T-helper 1 cell (primary cell): ENCODE data around the gene ATP1A2.
"Not testable (repeated sequence)": the region's sequence is repeated elsewhere in the genome, so short reads cannot be mapped to it uniquely, and the experiment has no call there.

Source experiments
- DNase-seq, 5 donors: peaks; one replicate each; pipeline ENCODE4 v3.0.0-alpha.2; 2012 to 2020

The ATP1A2 gene

GRCh38 chr1:160125746-160126145 lies 10.2 kb downstream of the ATP1A2 start:
- no peak for DNase-seq

GRCh38 chr1:160126342-160126741 lies 10.8 kb downstream of the ATP1A2 start:
- DNase-seq = not testable (repeated sequence)

GRCh38 chr1:160127381-160127780 lies 11.8 kb downstream of the ATP1A2 start:
- DNase-seq = no peak

- DNase-seq = no peak
Measured at GRCh38 chr1:160127865-160128523, 12.4 kb downstream of the ATP1A2 start.

GRCh38 chr1:160128636-160129035 lies 13.1 kb downstream of the ATP1A2 start:
- no peak for DNase-seq

GRCh38 chr1:160129046-160129445 lies 13.5 kb downstream of the ATP1A2 start:
- no peak for DNase-seq

GRCh38 chr1:160129558-160129957 lies 14.0 kb downstream of the ATP1A2 start:
- no peak for DNase-seq

GRCh38 chr1:160129966-160130365 lies 14.4 kb downstream of the ATP1A2 start:
- no peak for DNase-seq

- DNase-seq = no peak
Measured at GRCh38 chr1:160130486-160130885, 14.9 kb downstream of the ATP1A2 start.

- no peak for DNase-seq
Measured at GRCh38 chr1:160130939-160131338, 15.4 kb downstream of the ATP1A2 start.

GRCh38 chr1:160131803-160132565 lies 16.4 kb downstream of the ATP1A2 start:
- DNase-seq = no peak

GRCh38 chr1:160133990-160134770 lies 18.6 kb downstream of the ATP1A2 start:
- DNase-seq = no peak

- DNase-seq = no peak
Measured at GRCh38 chr1:160134791-160135572, 19.4 kb downstream of the ATP1A2 start.

- no peak for DNase-seq
Measured at GRCh38 chr1:160136121-160136925, 20.8 kb downstream of the ATP1A2 start.

- no peak for DNase-seq
Measured at GRCh38 chr1:160136926-160137200, 21.3 kb downstream of the ATP1A2 start.

- DNase-seq = no peak
Measured at GRCh38 chr1:160137216-160137862, 21.8 kb downstream of the ATP1A2 start.

- DNase-seq = no peak
Measured at GRCh38 chr1:160139840-160140239, 24.3 kb downstream of the ATP1A2 start.

GRCh38 chr1:160143695-160144094 lies 28.1 kb downstream of the ATP1A2 start:
- DNase-seq = no peak

- no peak for DNase-seq
Measured at GRCh38 chr1:160144921-160145320, 29.4 kb downstream of the ATP1A2 start.

- no peak for DNase-seq
Measured at GRCh38 chr1:160146107-160146506, 30.5 kb downstream of the ATP1A2 start.

- DNase-seq = no peak
Measured at GRCh38 chr1:160148121-160148520, 32.6 kb downstream of the ATP1A2 start.

- DNase-seq = no peak
Measured at GRCh38 chr1:160149233-160149632, 33.7 kb downstream of the ATP1A2 start.
